COLO668 (cell line): ENCODE data around the gene TBX20.
"Not testable (repeated sequence)": the region's sequence is repeated elsewhere in the genome, so short reads cannot be mapped to it uniquely, and the experiment has no call there.

Experiments
- DNase-seq: peaks from one replicate; lab custom pipeline; 2025; ENCODE audit not compliant: unreplicated experiment; lab: John Stamatoyannopoulos, UW

The TBX20 gene

DNA sequence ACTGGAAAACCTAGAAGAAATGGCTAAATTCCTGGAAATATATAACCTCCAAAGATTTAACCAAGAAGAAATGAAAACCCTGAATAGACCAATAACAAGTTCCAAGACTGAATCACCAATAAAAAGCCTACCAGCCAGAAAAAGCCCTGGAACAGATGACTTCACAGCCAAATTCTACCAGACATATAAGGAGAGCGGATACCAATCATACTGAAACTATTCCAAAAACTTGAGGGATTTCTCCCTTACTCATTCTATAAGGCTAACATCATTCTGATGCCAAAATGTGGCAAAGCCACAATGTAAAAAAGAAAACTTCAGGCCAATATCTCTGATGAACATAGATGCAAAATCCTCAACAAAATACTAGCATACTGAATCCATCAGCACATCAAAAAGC, 86.7 kb downstream of the TBX20 start:
- not testable (repeated sequence) for DNase-seq

DNA sequence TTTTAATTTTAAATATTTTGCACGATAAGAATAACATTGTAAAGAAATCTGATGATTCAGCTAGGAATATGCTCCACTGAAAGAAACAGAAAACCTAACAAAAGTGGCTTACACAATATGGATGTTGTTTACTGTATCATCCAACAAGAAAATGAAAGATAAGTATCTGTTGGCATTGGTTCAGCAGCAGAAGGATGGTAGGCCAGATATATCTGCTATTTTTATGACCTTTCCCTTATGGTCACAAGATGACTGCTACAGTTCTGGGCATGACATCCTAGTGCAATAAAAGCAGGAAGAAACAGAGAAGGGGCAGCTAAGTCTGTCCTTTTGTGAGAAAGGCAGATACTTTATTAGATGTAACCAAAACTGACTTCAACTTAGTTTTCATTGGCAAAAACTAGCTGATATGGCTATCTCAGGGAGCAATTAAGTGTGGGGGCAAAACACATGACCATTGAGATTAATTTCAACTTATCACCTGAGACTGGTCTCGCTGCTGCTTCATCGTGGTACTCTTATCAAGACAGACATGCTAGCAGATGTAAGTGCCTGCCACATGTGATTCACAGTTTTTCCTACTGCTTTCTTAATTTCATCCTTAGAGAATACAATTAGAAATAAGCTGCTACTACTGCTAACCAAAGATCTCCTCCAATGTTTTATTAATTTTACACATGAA, 92.7 kb downstream of the TBX20 start:
- not testable (repeated sequence) for DNase-seq
